Kasumi-1 (cell line): ENCODE data around the gene HDC.

Source experiments
- DNase-seq, 2 experiments: peaks; one replicate each; lab custom pipeline; 2025; lab: John Stamatoyannopoulos, UW

HDC gene

GRCh38 chr15:50225057-50225456, 40.5 kb downstream of the HDC start:
- DNase-seq: no peak

- DNase-seq: no peak
These were observed 40.9 kb downstream of the HDC start for GRCh38 chr15:50224606-50225005.

GRCh38 chr15:50222181-50222580, 43.3 kb downstream of the HDC start:
- DNase-seq: no peak

- no peak for DNase-seq
These were observed 45.7 kb downstream of the HDC start for GRCh38 chr15:50219820-50220219.

- DNase-seq: no peak
These were observed 46.8 kb downstream of the HDC start for GRCh38 chr15:50218691-50219090.

- DNase-seq: no peak
These were observed 47.2 kb downstream of the HDC start for GRCh38 chr15:50218291-50218690.

GRCh38 chr15:50210462-50211157, 54.9 kb downstream of the HDC start:
- no peak for DNase-seq

- peak in 1 of 2 experiments; percentile 23 for DNase-seq
These were observed 55.7 kb downstream of the HDC start for GRCh38 chr15:50209809-50210208.

- no peak for DNase-seq
These were observed 59.5 kb downstream of the HDC start for GRCh38 chr15:50206020-50206419.

- no peak for DNase-seq
These were observed 63.5 kb downstream of the HDC start for GRCh38 chr15:50202003-50202402.

GRCh38 chr15:50192926-50193620, 72.5 kb downstream of the HDC start:
- DNase-seq: no peak

- no peak for DNase-seq
These were observed 73.4 kb downstream of the HDC start for GRCh38 chr15:50192164-50192563.
